ENCODE data around the gene ATP5F1E. TPM values are rescaled to one million over a fixed set of nuclear protein-coding genes. Genes with fewer than 3 reads are reported as not detected.

The ATP5F1E gene
- total and polyA plus RNA-seq, 2 donors (not counting 3 experiments of a cell fraction or from before 2014, with no cell fraction given) = 29.0 to 107 TPM

DNA sequence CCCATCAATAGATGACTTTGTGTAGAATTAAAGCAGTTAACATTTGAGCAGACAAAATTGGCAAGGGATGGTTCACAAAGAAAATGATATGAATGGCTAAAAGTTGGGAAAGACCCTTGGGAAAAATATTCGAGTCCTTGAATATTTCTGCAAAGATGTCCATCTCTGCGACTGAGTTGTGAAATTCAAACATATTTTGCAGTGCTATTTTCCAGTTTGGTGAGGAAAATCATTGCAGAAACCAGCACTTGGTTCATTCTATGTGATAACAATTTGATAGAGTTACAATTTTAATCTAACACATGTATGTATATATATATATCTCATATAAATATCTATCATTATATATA is 16.5 kb upstream of the ATP5F1E start:
- no peaks in the 10 kb centered on the region for H3K9me1 ChIP-seq (replicated peaks; ENCODE audit: control insufficient read depth, extremely low read depth, insufficient read depth, low read length)
- H3K9me3 ChIP-seq (replicated peaks; ENCODE audit: control insufficient read depth, insufficient read depth, low read length) = no peaks in the 10 kb centered on the region
- dilution Hi-C loops (cut with MboI; ENCODE audit: extremely low pct_ligation_motif_present, low sequenced_read_pairs) (no loop called here), intact Hi-C loops (cut with micrococcal nuclease) (no loop called here)
- no peaks in the 10 kb centered on the region for H3K36me3 ChIP-seq (ENCODE audit: control insufficient read depth in 2 of 2, extremely low read depth in 1 of 2, insufficient read depth in 2 of 2, low read length in 2 of 2)
- FAIRE-seq (no peak), DNase-seq (ENCODE audit: low read depth, low spot score) (no peak)
- ChIA-PET CTCF (no interaction called here), POLR2A (no interaction called here)
- no peak overlapping the region for H3K4me2 ChIP-seq (ENCODE audit: insufficient read depth, low read length)
- peaks cover 15 to 30% of the 10 kb centered on the region in 2 experiments for H3K27me3 ChIP-seq (ENCODE audit: control insufficient read depth in 2 of 2, insufficient read depth in 2 of 2, low read length in 2 of 2)
- BruUV-seq (replicated peaks) = no TSS peak
- H3K4me1 ChIP-seq (ENCODE audit: control insufficient read depth, extremely low read depth, insufficient read depth, low read length) = no peaks in the 10 kb centered on the region
- no peaks in the 10 kb centered on the region for H3K79me2 ChIP-seq (ENCODE audit: control insufficient read depth, insufficient read depth, low read length)
- no peak overlapping the region for H3K27ac ChIP-seq (ENCODE audit: insufficient read depth, low read depth, low read length)
- no peak overlapping the region for H3K4me3 ChIP-seq (replicated peaks in 1 of 3; ENCODE audit: insufficient read depth in 1 of 3, low read depth in 1 of 3, low read length in 3 of 3)
- H4K20me1 ChIP-seq (replicated peaks; ENCODE audit: control insufficient read depth, extremely low read depth, insufficient read depth, low read length) = no peaks in the 10 kb centered on the region
- TF ChIP-seq GATA2 (IDR thresholded peaks at IDR 0.05; ENCODE audit: insufficient read depth, insufficient read length, low read depth, low read length) = no peak
- no peak overlapping the region for H2AFZ ChIP-seq (ENCODE audit: low read depth, low read length)
- no peak overlapping the region for H3K9ac ChIP-seq (replicated peaks; ENCODE audit: extremely low read depth, insufficient read depth, low read length)

DNA sequence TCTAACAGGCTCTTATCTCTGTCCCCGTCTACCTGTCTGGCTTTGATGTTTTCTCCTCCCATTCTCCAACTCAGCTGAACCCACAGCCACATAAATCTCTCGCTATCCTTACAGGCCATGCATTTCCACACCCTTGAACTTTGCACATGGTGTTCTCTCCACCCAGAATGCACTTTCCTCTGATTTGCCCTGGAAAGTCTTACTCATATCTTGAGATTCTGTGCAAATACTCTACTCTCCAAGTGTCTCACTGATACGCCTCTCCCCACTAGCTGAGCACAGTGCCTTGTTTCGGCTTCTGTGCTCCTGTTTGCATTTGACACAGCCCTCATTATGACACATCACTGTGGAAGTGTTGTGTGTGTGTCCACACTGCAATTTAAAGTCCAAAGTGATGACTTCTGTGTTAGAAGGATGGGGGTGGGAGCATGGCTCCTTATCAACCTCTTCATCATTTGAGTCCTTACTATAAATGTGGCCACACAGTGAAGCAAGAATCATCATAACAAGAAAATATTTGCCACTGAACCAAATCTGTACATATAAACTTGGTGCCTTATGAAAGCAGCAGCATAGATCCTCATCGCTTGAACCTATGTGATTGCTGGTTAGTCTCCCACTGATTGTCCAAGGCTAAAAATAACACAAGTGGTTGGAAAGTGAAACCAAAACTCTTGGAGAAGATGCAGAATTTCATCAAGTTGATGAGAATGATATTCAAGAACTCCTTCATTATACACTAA is 16.0 kb upstream of the ATP5F1E start:
- no peaks in the 10 kb centered on the region for H3K36me3 ChIP-seq (ENCODE audit: control insufficient read depth in 2 of 2, extremely low read depth in 1 of 2, insufficient read depth in 2 of 2, low read length in 2 of 2)
- TF ChIP-seq POLR2A (IDR thresholded peaks at IDR 0.05; ENCODE audit: low read depth, low read length) (no peak), POLR2AphosphoS5 (IDR thresholded peaks at IDR 0.05; ENCODE audit: insufficient read depth, low read depth, low read length) (no peak), GATA2 (IDR thresholded peaks at IDR 0.05; ENCODE audit: insufficient read depth, insufficient read length, low read depth, low read length) (no peak)
- CTCF ChIA-PET = no interaction called here
- H3K79me2 ChIP-seq (ENCODE audit: control insufficient read depth, insufficient read depth, low read length) = no peaks in the 10 kb centered on the region
- intact Hi-C loops (cut with micrococcal nuclease) (no loop called here), dilution Hi-C loops (cut with MboI; ENCODE audit: extremely low pct_ligation_motif_present, low sequenced_read_pairs) (no loop called here)
- no peak overlapping the region for H3K27ac ChIP-seq (ENCODE audit: insufficient read depth, low read depth, low read length)
- H3K4me3 ChIP-seq (replicated peaks in 1 of 3; ENCODE audit: insufficient read depth in 1 of 3, low read depth in 1 of 3, low read length in 3 of 3) = no peak overlapping the region
- H3K9me3 ChIP-seq (replicated peaks; ENCODE audit: control insufficient read depth, insufficient read depth, low read length) = no peaks in the 10 kb centered on the region
- POLR2A ChIA-PET = no interaction called here
- no TSS peak for BruUV-seq (replicated peaks)
- H3K9me1 ChIP-seq (replicated peaks; ENCODE audit: control insufficient read depth, extremely low read depth, insufficient read depth, low read length) = no peaks in the 10 kb centered on the region
- no peak for DNase-seq (ENCODE audit: low read depth, low spot score)
- H3K27me3 ChIP-seq (ENCODE audit: control insufficient read depth in 2 of 2, insufficient read depth in 2 of 2, low read length in 2 of 2) = peaks cover 15 to 26% of the 10 kb centered on the region in 2 experiments
- no peak overlapping the region for H2AFZ ChIP-seq (ENCODE audit: low read depth, low read length)
- no peaks in the 10 kb centered on the region for H4K20me1 ChIP-seq (replicated peaks; ENCODE audit: control insufficient read depth, extremely low read depth, insufficient read depth, low read length)
- H3K4me2 ChIP-seq (ENCODE audit: insufficient read depth, low read length) = no peak overlapping the region
- no peaks in the 10 kb centered on the region for H3K4me1 ChIP-seq (ENCODE audit: control insufficient read depth, extremely low read depth, insufficient read depth, low read length)
- FAIRE-seq = peak; percentile 12
- no peak overlapping the region for H3K9ac ChIP-seq (replicated peaks; ENCODE audit: extremely low read depth, insufficient read depth, low read length)

All from endothelial cell of umbilical vein (primary cell).